Medulla oblongata (tissue), 1 donor: ENCODE data around the gene H2BK1.

Source experiments
- DNase-seq: peaks from one replicate; pipeline ENCODE4 v3.0.0-alpha.2; 2015; ENCODE audit errors: extremely low spot score

The H2BK1 gene

GRCh38 chr7:151245360-151246101 lies 35.2 kb upstream of the H2BK1 start:
- no peak for DNase-seq

DNA sequence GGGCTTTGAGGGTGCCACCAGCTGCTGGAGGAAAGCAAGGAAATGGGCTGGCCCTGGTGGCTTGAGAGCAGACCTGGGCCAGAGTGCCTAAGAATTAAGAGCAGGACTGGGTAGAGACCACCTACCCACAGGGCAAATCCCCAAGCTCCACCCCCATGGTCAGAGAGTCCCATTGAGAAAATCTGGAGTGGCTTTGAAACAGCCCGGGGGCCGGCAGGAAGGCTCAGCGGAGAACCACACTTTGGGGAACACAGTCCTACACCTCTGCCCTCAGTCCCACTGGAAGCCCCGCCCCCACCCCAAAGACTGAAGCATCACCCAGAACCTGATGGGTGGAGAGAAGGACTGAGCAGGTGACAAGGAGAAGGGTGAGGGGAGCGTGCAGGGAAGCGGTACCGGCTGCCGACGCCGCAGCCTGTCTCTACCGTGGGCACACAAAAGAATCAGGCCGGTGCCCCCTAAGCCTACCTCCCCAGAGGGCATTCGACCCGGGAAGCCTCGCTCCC lies 34.6 kb upstream of the H2BK1 start:
- no peak for DNase-seq

DNA sequence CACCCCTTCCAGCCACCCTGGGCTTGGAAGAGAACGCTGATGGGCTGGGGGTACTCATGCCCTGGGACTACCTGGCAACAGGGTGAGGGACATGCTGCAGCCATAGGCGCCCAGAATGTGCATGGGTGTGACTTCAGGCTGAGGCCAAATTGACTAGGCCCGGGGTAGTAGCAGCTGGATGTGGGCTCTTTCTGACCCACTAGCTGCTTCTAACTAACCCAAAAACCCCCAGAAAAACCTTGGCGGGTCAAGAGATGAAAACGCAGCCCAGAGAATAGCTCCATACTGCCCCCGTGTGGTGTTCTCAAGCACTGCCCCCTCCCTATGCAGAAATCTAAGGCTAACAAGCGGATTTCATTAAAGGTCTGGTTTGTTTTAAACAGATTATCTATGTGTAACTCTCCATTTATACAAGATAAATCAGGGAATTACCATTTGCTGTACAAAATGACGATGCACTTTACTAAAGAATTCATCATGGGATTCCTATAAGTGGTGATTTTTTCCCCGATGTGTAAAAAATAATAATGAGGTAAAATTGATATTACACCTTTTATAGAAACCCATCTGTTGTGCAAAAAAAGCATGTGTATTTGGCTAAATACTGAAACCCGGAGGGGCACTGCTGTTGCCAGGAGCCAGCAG lies 34.0 kb upstream of the H2BK1 start:
- peak; percentile 63 for DNase-seq

GRCh38 chr7:151243408-151244195 lies 33.3 kb upstream of the H2BK1 start:
- DNase-seq, result no peak

- no peak for DNase-seq
Measured at GRCh38 chr7:151243045-151243349, 32.7 kb upstream of the H2BK1 start.

DNA sequence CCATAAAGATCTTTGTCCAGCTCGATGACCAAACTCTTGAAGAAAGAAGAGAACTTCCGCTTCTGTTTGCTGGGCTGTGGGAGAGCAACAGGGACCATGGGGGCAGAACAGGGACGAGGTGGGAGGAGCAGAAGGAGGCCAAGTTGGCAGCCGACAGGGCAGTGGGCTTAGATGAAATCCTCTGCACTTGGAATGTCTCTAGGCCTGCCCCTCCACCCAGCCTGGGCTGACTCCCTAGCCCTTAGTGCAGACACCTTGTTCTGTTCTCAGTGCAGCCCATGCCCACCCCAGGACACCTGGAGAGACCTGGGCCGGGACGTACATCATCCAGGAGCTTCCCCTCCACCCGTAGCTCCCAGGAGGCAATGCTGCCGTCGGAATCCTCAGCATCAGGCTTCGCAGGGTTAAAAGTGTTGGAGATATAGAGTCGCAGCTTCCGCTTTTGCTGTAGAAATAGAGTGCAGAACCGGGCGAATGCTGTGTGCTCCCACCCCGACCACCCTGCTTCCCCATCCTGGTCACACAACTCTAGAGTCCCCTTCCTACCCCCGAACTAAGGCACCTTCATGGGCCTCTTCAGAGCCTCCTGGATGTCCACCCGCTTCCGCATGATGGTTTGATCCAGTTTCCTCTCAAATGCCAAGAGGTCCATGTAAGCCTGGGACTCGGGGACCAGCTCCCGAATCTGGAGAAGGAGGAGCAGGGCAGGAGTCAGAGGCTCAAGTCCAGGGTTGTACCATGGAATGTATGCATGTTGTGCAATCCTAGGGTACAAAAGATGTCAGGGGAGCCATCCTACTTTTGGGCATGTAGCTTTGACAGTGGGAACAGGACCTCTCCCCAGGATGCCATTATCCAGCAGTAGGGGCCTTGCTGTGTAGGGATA lies 32.1 kb upstream of the H2BK1 start:
- DNase-seq, result no peak

DNA sequence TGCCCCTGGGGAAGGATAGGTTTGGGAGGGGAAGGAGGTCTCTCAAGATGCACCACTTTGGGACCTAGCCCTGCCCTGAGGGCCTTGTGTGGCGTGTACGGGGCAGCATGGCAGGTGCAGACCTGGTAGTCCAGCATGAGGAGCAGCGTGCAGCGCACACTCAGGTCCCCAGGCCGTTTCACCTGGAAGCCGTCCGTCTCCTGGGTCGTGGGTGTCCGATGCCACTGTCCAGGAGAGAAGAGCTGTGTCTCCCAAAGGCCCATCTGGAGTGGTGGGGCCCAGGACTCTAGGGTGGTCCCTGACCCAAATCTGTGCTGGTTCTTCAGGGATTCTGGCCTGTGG lies 31.4 kb upstream of the H2BK1 start:
- DNase-seq, result no peak

DNA sequence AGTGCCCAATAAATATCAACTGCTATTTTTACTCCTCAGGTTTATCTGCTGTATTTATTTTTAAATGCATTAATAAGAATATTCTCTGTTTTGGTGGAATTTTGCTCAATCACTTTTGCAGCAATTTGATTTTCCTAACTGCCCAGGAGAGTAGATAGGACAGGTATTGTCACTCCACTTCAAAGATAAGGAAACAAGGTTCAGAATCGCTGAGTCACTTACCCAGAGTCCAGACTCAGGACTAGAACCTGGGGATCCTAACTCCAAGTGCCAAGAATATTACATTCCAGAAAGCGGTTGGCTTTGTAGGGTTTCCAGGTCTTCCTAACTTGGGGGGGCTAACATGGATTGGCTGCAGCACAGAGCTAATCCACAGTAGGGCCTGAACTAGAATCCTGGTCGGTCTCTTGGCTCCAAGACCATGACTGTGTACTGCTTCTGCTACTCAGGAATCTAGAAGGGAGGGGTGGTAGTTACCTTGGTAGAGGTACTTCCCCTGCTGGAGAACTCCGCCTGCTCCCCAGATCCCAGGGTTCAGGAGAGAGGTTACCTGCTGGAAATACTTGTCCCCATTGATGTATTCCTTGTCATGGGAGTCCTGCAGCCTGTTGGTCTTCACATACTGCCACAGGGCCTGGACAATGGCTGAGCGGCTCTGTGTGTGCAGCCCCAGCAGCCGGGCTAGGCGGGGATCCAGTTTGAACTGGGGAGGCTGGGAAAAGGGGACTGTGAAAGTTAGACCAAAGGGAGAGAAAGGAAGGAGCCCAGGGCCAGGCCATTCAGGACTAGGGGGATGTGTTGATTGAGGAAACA lies 30.9 kb upstream of the H2BK1 start:
- DNase-seq, result no peak

- no peak for DNase-seq
Measured at GRCh38 chr7:151240536-151240935, 30.2 kb upstream of the H2BK1 start.

DNA sequence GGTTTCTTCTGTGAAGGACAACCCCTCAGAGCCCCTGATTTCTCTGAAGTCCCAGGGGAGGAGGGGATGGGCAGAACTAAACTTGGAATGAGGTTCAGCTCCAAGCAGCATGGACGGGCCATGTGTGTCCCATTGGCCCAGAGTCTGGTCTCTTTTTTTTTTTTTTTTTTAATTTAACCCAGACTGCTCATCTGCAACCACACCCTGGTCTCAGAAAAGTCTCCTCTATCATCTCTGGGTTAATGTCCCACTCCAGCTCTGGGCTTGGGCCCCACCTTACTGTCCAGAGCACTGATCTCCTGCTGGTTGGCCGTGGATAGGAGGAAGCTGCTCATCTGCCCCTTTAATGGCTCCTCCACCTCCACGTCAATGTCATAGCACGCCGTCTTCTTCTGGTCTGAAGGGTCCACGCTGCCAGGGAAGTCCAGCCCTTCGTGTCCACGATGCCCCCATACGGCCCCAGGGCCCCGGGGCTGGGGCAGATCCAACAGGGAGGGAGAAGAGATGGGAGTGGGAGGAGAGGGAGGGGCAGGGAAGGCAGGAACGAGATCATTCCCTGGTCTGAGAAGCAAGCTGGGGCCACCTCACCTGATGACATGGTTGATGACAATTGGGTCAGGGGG lies 29.7 kb upstream of the H2BK1 start:
- no peak for DNase-seq

DNA sequence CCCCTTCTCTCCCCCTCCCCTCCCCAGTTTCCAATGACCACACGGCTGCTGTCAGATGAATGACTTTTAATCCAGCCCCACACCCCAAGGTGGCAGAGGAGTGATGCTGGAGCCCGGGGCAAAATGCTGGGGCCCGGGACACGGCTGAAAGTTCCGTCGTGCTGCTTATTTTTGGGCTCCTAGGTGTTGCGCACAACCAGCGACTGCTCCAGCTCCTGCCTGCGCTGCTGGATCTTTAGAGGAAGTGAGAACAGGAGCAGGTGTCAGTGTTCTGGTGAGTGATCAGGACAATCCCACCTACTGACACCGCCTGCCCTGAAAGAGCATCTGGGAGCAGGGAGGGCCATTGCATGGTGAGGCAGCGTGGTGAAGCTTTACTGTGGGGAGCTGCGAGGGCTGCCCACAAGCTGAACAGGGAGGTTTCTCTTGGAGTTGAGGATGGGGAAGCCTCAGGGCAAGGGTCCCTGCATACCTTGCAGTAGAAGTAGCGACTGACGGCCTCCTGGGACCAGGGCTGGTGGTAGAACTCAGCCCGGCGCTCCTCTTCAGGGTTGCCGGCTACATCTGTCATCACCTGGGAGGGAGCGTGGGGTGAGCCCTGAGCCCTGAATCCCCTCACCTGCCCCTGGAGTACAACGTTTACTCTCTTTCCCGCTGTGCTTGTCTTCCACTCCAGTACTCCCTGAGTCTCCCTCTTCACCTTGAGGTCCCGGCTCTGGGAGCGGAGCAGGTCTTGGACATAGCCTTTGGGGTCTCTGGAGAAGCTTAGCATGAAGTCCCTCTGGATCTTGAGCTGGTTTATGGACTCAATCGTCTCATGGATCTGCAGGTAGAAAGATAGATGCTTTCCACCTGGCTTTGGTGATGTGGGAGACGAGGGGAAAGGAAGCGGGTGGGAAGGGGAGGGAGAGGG lies 28.9 kb upstream of the H2BK1 start:
- DNase-seq, result no peak

- no peak for DNase-seq
Measured at GRCh38 chr7:151238190-151238810, 28.0 kb upstream of the H2BK1 start.

DNA sequence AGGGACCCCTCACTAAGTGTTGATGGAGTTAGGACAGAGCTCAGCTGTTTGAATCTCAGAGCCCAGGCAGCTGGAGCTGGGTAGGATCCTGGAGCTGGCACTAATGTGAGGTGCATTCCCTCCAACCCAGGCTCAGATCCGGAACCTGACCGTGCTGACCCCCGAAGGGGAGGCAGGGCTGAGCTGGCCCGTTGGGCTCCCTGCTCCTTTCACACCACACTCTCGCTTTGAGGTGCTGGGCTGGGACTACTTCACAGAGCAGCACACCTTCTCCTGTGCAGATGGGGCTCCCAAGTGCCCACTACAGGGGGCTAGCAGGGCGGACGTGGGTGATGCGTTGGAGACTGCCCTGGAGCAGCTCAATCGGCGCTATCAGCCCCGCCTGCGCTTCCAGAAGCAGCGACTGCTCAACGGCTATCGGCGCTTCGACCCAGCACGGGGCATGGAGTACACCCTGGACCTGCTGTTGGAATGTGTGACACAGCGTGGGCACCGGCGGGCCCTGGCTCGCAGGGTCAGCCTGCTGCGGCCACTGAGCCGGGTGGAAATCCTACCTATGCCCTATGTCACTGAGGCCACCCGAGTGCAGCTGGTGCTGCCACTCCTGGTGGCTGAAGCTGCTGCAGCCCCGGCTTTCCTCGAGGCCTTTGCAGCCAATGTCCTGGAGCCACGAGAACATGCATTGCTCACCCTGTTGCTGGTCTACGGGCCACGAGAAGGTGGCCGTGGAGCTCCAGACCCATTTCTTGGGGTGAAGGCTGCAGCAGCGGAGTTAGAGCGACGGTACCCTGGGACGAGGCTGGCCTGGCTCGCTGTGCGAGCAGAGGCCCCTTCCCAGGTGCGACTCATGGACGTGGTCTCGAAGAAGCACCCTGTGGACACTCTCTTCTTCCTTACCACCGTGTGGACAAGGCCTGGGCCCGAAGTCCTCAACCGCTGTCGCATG lies 27.2 kb upstream of the H2BK1 start:
- DNase-seq, result no peak

DNA sequence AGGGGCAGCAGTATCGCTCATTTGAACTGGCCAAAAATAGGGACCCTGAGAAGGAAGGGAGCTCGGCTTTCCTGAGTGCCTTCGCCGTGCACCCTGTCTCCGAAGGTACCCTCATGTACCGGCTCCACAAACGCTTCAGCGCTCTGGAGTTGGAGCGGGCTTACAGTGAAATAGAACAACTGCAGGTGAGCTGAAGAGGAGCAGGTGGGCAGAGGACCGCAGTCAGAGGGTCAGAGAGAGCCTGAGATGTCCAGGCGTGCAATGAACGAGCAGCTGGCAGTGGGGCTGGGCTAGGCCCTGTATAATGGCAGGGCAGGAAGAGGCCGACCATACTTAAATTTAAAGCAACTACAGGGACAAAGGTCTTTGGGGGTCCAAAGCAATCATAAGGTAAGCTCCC lies 26.1 kb upstream of the H2BK1 start:
- DNase-seq, result no peak

- DNase-seq, result no peak
Measured at GRCh38 chr7:151235091-151235787, 25.0 kb upstream of the H2BK1 start.

- DNase-seq, result no peak
Measured at GRCh38 chr7:151233804-151234203, 23.5 kb upstream of the H2BK1 start.
